ENCODE measurements around the gene FAM204A.

- TF ChIP-seq CTCF (conservative IDR thresholded peaks at IDR 0.05 in 1 of 2, IDR thresholded peaks at IDR 0.05 in 1 of 2; ENCODE audit: extremely low read depth in 1 of 2, insufficient read depth in 1 of 2, low read depth in 1 of 2, low read length in 2 of 2), result no peak
- no peak for TF ChIP-seq EZH2 (IDR thresholded peaks at IDR 0.05; ENCODE audit: borderline replicate concordance, low read length)
These were observed 86.8 kb downstream of the FAM204A start for GRCh38 chr10:118255355-118255754.

All from mammary epithelial cell (primary cell).